HT-29 (cell line): ENCODE measurements around the gene LGI1. TPM values are rescaled to one million over a fixed set of nuclear protein-coding genes. Genes with fewer than 3 reads are reported as not detected.

ENCODE experiments used
- DNase-seq: peaks from one replicate; pipeline ENCODE4 v3.0.0-alpha.2; 2015; ENCODE audit warnings: low spot score
- total RNA-seq: library from RNA; depleted of rRNA; stranded (reverse); fragments of >200 nt; shearing (Covaris generic); gene quantifications from 2 replicates; pipeline ENCODE4 v1.2.3, GENCODE V29; 2014; rRNA removed

Gene LGI1
- total RNA-seq = not detected in 2 replicates

DNA sequence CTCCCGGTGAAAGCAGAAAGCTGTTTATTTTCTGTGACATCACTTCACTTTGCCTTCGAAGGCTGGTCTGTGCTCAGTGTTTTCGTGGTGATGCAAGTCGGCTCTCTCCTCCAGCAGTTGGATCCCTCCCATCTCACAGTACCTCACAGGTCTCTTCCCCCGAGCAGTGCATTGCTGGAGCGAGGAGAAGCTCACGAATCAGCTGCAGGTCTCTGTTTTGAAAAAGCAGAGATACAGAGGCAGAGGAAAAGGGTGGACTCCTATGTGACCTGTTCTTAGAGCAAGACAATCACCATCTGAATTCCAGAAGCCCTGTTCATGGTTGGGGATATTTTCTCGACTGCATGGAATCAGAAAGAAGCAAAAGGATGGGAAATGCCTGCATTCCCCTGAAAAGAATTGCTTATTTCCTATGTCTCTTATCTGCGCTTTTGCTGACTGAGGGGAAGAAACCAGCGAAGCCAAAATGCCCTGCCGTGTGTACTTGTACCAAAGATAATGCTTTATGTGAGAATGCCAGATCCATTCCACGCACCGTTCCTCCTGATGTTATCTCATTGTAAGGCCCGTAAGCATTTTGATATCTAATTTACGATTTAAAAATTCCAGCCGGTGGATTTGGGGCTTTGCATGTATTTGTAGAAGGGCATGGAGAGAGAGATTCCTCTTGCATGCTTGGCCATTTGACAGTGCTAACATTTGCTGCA lies at the start of gene LGI1:
Gene LGI1, plus strand, starts transcription at position 136 of the 707 bp plus-strand sequence. Its CDS starts 209 bp downstream, at position 345.
- DNase-seq = no peak

DNA sequence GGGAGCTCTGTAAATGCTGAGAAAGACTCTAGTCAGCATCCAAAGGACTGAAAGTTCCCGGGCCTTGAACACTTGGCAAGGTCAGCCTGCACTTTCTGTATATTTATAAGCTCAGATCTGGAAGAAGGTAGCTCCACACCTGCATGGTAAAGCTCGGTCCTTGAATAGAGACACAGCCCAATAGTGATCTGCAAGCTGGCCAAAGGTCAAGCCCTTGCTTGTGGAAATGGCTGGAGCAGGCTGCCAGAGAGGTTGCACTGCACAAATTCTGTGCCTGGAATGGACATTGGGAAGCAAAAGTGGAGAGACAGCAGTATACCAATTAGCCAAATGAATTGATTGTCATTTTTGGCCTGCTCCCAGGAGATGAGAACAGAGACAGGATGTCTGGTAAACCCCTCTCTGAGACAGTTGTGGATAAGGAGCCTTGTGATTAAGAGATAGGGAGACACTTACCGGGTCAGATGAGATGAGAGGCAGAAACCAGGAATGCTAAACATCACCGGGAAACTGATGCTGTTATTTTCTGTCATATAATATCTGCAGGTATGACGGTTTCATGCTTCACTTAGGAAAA lies 47.3 kb upstream of the LGI1 start:
- no peak for DNase-seq

DNA sequence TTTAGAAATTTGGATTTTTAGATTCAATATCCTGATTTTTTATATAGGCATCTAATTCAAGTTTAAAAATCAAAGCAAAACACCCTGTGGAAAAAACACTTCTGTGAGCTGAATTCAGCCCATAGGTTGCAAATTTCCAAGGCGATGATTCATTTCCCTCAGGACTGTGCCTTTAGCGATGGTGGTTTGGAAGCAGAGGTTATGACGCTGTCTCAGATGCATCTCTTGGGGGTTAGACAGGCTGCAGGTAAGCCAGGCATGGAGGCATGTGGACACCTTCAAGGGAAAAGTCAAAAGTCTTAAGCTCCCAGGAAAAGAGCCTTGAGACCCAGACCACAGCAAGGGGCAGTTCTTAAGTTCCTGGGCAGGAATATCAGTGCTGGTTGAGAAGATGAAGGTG lies 45.8 kb upstream of the LGI1 start:
- no peak for DNase-seq

DNA sequence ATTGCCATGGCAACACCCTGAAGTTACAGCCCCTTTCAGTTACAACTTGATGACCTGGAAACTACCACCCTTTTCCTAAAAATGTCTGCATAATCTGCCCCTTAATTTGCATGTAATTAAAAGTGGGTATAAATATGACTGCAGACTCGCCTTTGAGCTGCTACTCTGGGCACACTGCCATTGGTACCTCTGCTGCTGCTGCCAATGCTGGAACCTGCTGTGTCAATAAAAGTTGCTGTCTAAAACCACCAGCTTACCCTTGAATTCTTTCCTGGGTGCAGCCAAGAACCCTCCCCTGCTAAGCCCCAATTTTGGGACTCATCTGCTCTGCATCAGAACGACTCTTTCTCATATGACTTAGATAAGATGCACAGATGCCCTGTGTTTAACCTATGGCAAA lies 45.1 kb upstream of the LGI1 start:
- no peak for DNase-seq

DNA sequence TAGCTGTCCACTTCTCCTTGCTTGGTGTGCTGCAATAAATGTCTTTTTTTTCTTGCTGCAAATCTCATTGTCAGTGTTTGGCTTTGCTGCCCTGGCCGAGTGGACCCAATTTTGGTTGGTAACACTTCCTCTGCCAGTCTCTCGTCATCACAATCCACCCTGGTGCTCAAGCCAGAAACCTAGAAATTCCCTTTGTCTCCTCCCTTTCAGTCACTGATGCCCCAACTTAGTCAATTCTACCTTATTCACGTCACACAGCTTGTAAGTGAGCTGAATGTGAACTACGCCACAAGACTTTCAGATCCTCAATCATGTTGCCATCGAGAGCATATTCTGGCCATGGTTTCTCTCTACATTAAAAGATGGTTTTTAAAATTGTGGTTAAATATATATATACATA lies 42.4 kb upstream of the LGI1 start:
- DNase-seq = no peak

DNA sequence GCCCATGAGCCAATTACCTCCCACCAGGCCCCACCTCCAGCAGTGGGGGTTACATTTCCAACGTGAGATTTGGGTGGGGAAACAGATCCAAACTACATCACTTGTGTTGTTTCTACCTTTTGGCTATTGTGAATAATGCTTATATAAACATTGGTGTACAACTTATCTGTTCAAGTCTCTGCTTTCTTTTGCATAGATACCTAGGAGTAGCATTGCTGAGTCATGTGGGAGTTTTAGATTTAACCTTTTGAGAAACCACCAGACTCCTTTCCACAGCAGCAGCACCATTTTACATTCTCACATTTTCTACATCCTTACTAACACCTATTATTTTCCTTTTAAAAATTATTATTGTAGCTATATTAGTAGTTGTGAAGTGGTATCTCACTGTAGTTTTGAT lies 41.0 kb upstream of the LGI1 start:
- DNase-seq = no peak

DNA sequence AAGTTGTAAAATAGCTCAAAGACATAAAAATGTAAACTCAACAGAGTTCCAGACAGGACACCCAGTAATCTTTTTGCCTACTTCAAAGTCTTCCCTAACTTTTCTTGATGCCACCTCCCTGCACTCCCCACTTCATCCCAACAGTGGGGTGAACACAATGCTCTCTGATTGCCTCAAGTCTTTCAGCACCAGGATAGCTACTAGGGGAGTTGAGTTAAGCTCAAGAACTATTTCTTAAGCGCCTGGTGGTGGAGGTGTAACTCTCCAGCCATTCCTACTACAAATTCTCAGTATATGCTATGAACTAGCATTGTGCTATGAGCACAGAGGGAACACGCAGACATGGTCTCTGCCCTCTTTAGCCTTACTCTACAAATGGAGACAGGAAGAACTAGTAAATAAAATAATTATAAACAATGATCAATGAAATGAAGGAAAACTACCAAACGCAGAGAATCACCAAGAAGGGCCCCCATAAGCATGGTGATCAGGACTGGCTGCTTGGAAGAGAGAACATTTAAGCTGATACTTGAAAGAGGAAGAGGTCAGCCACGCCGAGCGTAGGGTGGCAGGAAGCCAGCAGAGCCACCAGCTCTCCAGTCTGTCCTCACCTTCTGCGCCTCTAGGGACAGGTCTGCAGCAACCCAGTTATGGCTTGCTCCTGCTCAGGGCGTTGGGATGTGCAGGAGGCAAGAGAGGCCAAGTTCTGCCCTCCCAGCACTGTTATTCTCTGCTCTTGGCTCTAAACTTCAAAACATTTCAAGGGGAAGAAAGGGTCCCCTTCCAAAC lies 38.6 kb upstream of the LGI1 start:
- DNase-seq = no peak

DNA sequence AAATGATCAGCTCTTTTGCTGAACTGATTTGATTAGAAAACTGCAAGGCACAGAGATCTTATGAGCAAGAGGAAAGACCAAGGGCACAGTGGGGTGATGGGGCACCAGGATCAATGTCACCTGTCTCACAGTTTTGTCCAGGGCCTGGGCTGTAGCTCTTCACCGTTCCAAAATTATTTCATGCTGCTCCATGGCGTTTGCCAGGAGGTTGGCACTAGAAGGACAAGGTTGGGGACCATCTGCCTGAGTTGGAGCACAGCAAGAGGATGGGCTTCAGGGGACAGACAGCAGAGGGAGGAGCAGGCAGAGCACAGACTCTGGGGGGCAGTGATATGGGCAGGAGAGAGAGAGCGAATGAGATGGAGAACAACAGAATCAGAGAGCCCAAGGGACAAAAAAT lies 37.8 kb upstream of the LGI1 start:
- no peak for DNase-seq

DNA sequence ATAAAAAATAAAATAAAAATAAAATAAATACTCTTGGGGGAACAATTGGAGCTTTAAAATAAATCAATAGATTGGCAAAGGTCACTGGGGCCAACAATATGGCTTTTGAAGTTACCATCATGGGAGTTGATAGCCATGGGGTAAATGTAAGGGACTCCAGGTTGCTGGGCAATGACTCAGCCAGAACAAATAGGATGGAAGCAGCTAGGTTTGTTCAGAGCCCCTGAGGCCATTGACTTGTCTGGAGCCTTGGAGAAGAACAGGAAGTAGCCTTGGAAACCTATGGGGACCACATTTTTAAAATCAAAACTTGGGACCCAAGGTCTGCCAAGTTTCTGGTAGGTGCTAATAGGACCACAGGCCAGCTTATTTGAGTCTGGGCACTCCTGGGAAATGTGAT lies 35.2 kb upstream of the LGI1 start:
- DNase-seq = no peak

DNA sequence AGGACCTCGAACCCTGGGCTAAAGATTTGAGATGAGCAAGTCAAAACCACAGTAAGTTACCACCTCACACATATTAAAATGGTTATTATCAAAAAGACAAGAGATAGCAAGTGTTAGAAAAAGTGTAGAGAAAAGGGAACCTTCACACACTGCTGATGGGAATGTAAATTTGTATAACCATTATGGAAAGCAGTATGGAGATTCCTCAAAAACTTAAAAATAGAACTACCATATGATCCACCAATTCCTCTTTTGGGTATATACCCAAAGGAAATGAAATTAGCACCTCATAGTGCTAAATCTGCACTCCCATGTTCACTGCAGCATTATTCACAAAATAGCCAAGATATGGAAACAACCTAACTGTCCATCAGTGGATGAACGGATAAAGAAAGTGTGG lies 34.6 kb upstream of the LGI1 start:
- DNase-seq = no peak

DNA sequence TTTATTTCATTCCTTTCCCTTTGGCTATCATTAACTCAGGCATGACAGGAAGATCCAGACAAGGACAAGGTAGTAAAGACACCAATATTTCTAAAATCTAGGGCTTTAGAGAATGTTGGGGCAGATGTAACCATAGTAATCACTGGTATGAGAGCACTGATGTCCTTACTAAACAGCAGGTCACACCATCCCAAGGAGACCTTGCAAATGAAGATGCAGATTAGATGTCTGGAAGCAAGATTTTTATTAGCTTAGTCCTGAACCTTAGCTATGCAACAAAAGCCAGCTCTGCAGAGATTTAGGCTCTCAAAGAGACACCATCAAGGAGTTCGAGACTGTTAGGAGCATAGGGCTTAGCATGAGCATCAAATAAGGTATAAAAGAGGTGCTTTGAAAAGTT lies 31.7 kb upstream of the LGI1 start:
- DNase-seq = no peak

DNA sequence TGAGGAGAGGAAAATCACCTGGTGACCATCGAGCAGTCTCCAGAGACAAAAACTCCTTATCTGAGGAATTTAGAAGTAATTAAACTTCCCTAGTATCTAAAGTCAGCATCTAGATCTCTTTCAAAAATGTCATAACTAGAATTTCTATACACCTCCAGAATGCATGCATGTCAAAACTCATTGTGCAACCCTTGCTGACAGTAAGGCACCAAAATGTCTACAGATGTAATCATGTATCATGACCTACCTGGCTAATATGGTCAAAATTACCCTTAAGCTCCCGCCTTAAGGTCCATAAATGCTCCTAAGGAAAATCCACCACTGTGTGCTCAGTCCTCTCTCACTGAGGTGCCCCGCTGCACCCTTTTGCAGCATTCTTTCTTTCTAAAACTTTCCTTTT lies 16.4 kb upstream of the LGI1 start:
- no peak for DNase-seq

DNA sequence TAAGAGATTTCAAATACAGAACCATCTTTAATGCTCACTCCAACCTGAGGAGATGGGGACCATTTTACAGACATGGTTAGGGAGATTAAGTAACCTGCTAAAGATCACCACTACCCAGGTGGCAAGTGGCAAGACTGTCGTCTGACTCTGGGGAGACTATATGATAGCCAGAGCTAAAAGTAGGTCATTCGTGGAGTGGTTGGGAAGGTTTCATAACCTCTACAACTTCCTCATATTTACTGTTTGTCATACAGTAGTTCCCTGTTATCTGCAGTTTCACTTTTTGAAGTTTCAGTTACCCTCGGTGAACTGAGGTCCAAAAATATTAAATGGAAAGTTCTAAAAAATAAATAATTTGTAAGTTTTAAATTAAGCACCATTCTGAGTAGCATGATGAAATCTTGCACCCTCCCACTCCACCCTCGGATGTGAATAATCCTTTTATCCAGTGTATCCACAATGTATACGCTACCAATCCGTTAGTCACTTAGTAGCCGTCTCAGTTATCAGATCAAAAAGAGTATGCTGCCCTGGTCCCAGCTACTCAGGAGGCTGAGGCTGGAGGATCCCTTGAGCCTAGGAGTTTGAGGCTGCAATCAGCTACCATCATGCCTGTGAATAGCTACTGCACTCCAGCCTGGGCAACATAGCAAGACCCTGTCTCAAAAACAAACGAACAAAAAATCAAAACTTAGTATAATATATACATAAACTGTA lies 14.9 kb upstream of the LGI1 start:
- no peak for DNase-seq

DNA sequence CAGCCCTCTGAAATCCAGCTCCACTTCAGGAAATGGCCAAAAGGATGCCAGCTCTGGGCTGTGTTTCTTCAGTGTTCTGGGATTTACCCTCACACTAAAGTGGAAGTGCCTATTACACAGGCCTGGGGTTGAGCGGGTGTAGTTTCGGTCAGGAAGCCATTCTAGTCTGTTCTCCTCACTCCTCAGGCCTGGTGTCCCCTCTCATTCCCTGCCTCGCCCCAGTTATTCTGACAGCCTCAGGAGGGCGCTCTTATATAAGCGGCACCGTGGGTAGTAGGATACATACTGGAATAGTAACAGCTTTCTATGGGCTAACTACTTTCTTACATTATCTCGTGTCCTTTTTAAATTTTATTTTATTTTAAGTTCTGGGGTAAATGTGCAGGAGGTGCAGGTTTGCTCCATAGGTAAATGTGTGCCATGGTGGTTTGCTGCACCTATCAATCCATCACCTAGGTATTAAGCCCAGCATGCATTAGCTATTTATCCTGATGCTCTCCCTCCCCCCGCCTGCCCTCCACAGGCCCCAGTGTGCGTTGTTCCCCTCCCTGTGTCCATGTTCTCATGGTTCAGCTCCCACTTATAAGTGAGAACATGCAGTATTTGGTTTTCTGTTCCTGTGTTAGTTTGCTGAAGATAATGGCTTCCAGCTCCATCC lies 12.2 kb upstream of the LGI1 start:
- DNase-seq = peak; percentile 9

DNA sequence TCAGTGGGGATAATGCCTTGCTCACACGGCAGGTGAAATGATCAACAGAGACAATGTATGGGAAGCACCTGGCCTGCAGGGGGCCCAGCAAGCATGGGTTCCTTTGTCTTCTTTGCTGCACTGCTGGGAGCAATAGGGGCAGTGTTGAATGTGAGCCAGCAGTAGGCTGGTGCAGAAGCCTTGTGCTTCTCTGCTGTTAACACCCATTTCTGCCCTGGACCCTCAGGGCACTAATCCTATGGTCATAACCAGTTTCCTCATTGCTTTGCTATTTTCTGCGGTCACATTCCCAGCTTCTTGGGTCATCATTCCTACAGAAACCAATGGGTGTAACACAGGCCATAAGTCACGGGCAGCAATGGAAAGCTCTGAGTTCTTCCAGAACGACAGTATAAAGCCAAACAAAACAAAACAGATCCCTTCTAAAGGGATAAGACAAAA lies 10.9 kb upstream of the LGI1 start:
- DNase-seq = peak; percentile 54

DNA sequence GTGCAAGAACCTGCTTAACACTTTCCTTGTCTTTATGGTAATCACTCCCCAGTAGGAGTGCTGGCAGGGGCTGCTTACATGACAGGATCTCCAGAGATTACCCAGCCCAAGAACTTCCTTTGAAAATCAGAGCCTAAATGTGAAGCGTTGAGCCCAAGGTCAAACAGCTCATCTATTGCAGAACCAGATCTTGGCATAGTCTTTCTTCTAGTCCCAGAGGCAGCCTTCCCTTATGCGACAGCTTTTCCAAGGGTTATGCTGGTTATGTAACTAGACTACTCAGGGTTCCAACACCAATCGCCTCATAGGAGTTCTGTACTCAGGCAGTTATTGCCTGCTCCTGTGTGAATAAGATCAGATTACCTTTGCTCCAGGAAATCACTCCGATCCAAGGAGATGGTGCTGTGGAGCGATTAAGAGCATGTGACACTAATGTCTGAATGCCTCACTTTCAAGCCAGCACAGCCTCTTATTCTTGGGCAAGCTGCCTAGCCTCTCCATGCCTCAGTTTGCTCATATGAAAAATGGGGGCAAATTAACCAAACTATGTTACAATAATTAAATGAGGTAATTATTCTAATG lies 8.4 kb upstream of the LGI1 start:
- DNase-seq = no peak

DNA sequence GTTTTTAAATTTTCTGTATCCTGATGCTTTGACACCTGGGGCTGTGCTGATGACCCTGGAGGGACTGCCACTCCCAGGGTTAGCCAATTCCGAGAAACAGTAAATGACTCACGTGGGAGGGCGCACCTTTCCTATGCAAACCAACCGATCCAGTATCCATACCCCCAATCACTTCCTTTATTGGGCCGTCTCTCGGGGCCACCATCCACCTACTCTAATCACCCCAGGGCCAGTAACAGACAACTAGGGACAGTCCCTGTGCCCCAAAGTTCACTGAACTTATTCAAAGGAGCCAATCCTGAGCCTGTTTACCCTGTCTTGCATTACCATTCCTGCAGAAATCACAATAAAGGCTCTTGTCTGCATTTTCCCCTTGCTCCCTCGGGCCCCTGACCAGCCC lies 6.6 kb upstream of the LGI1 start:
- DNase-seq = no peak

DNA sequence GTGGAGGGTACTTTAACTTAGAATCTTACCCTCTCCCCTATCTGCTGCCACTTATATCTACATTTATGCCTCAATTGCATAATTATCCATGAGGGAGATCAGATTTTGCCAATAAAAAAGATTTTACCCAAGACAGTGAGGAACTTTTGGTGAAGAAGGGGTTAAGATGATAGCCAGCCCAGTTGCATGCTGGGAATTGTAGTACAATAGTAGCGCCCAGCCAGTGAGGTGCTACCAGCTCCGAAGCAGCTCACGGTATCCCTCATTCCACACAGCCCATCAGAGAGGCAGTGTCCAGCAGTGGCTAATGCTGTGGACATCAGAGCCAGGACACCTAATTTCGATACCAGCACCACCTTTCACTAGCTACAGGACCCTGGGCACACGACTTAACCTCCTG lies 5.9 kb upstream of the LGI1 start:
- peak; percentile 33 for DNase-seq

DNA sequence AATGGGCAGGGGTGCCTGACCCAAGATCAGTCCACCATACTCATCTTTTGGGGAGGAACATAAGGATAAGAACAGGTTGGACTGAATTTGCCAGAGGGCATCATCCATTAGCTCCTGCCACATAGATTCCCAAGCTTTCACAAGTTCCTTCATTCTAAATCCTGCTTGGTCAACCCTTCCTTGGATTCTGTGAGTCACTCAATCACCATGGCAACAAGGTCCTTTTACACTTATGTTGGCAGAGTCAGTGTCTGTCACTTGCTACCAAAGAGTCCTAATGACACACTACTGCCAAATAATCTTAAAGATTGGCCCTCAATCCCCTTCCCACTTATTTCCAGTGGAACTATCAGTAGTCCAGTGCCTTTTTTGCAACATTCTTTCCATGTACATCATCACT lies 5.0 kb upstream of the LGI1 start:
- peak; percentile 52 for DNase-seq

DNA sequence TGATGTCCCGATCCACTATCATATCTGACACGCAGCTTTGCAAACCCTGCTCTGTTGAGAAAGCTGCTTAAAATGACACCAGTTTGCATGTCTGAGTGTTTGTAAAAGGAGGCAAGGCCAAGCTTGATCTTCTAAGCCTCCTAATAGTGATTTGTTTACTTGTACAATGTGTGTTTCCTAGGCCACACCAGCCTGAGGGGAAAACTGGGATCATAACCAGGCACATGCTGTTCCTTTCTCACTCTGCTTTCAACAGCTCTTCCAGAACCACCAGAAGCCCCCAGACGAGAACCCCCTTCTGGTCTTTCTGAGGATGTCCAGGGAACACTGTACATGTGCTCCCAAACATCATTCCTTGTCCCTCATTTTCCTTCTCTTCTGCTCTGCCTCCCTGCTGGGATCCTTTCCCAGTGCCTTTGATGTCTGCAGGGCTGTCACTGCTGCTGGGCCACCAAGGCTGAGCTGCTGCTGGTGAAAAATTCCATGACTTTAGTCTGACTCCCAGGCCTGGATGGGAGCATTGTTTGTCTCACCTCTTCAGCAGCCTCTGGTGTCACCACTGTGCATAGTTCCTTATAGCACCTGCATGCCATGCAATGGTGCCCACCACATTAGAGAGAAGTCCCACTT lies 4.0 kb upstream of the LGI1 start:
- DNase-seq = no peak

DNA sequence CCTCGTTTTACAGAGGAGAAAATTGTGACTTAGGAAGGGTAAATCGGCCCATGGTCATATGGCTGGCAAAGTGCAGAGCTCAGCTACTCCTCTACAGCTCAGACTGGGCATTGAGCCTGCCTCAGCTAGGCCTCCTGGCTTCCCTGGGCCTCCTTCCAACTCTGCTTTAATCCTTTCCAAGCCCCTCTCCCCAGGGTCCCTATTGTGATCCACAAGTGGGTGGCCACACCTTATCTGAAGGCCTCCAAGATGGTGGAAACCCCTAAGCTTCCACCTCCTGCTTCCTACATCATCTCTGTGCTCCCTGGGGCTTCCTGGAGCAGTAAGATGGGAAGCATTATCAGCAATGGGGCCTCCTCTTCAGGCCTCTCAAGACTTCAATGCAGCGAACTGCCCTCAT lies 3.0 kb upstream of the LGI1 start:
- no peak for DNase-seq
